Stimulated activated CD8-positive, alpha-beta memory T cell treated with anti-CD3 and anti-CD28 coated beads, Interleukin-7, amount 100 ng/mL, for 24 hours (primary cell): ENCODE data around the gene HOXC9.

Source experiments
- DNase-seq: peaks from one replicate; pipeline ENCODE4 v3.0.0-alpha.2; 2020; ENCODE audit warnings: low read depth

The HOXC9 gene

DNA sequence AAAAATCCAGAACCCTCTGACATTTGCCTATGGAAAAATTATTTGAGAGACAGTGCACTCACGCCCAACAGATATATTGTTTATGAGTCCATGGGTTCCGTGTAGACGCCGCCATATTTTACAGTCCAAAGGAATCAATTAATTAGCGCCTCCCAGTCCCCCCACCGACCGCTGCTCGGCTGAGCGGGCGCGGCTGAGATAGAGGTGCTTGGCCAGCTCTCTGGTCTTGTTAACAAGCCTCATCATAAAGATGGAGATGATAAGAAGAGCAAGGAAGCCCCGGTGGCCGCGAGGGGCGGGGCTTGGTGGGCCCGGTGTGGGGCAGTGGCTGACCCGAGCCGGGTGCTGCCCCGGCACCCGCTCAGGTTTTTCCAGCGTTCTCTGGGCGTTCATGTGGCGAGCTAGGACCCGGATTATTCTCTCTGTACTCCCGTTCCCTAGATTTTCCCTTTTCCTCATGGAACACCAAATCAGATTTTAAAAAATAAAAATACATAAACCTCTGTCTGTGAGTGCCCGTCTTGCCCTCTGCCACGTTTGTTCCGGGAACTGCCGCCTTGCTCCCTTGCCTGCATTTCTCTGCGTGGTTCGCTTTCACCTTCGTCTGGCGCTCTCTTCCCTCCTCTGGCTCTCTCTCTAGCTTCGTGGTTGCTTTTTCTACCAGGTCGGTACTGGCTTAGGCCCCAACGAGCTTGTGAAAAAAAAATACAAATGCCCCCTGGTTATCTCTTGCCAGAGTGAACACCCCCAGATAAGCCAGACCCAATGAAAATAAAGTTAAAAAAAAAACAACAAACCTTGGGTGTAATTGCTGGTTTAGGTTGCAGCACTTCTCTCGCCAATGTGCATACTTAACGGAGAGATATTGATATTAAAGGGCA is 36.3 kb upstream of the HOXC9 start:
- no peak for DNase-seq

DNA sequence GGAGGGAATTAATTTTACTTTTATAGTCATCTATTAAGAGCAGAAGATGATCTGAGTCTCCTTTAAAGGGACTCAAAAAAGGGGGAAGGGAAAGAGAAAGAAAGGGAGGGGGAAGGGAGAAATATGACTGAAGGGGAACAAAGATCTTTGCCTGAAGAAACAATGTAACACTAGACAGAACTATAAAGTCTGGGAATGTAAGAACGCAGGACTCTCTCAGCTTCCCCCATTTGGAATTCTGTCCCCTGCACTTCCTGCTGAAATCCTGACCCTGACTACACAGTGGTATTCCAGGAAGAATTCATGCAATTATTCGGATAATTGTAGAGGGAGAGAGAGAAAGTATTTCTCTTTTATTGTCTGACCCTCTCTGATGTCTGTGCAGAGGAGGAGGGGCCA is 35.6 kb upstream of the HOXC9 start:
- no peak for DNase-seq

DNA sequence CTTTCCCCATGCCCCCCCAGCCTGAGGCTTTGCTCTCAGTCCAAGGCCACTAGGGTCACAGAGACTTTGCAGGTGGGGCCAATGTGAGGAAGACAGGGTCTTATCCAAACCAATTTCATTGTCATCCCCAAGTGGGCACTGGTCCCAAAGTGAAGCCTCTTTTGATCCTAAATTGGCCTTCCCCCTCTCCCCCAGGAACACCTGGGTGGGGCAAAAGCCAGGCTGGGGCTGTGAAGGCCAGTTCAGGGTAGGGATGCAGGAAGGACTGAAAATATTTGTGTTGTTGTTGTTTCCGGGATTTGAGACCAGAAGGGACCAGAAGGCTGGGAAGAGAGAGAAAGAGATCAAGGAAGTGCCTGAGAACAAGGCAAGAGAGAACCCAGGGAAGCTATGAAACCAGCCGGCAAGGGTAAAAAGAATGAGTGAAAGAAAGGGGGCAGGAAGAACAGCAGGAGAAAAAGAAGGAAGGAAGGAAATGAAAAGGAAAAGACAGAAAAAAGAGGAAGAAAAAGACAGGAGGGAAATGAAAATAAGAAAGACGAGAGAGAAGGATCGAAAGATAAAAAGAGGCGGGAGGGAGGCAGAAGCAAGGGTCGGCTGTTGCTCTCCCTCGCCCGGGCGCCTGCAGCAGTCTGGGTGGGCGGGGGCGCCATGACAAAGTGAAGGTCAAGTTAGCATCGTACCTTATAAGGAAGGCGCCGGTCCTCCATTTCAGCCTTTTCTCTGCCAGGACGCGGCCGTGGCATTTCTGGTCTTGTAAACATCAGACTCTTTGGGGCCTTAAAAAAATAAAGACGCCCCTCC is 34.5 kb upstream of the HOXC9 start:
- no peak for DNase-seq

DNA sequence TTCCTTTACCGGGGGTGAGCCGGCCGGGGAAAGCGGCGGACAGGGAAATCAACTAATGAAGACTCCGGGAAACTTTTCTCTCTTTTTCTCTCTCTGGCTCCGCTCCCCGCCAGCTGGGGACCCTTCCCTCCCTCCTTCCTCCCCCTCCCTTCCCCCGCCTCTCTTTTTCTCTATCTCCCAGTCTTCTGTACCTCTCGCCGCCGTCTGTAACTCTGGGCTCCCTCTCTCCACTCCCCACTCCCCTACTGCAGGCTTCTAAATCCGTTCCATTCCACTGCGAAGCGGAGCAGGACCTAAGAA is 33.9 kb upstream of the HOXC9 start:
- DNase-seq, result no peak

DNA sequence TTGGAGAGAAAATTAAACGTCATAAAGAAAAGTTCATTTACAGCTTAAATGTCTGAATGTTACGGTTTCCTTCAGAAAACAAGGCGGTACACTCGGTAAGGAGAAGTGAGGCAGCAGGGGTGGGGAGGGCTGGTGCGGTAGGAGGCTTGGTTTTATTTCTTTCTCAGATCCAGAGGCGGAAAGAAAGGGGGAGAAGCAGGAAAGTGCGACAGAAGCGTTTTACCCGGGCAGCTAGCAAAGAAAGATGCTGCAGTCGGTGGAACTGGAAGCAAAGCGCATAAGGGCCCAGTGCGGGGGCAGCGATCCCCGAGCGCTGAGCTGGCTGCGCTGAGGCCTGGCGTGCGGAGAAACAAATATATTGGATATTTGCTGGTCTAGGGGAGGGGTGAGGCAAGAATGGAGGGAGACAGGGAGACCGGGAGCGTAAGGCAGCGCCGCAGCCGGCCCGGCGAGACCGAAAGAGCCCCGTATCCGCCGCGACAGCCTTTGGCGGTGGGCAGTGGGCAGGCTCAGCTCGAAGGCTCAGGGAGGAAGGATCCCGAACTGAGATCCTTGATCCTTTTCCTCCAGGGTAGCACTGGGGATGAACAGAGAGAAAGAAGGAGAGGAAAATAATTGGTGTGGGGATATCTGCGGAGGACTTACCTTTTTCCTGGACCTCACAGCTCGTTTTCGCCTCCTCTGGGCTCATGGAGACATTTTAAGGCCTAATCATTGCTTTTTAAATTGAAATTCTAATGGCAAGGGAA is 33.4 kb upstream of the HOXC9 start:
- no peak for DNase-seq

DNA sequence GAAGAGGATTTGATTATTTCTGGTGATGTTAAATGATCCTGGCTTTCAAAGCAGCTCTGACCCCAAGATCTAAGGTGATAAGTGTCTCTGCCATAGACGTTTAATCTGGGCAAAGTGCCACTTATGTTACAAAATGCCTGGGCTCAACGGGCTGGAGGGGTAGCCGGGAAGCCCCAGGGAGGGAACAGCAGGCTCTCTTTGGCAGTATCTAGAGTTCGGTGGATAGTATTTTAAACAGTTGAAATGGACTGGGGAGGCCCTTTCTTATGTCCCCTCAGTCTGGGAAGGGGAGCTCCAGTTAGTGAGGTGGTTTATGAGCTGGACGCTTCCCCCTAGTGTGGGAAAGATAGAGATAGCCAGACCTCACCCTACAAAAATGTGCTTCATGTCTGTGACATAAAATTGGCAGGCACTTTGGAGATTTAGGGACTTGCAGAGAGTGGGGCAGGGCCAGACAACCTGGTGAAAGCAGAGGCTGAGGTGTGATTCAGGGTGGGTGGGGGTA is 32.5 kb upstream of the HOXC9 start:
- no peak for DNase-seq

DNA sequence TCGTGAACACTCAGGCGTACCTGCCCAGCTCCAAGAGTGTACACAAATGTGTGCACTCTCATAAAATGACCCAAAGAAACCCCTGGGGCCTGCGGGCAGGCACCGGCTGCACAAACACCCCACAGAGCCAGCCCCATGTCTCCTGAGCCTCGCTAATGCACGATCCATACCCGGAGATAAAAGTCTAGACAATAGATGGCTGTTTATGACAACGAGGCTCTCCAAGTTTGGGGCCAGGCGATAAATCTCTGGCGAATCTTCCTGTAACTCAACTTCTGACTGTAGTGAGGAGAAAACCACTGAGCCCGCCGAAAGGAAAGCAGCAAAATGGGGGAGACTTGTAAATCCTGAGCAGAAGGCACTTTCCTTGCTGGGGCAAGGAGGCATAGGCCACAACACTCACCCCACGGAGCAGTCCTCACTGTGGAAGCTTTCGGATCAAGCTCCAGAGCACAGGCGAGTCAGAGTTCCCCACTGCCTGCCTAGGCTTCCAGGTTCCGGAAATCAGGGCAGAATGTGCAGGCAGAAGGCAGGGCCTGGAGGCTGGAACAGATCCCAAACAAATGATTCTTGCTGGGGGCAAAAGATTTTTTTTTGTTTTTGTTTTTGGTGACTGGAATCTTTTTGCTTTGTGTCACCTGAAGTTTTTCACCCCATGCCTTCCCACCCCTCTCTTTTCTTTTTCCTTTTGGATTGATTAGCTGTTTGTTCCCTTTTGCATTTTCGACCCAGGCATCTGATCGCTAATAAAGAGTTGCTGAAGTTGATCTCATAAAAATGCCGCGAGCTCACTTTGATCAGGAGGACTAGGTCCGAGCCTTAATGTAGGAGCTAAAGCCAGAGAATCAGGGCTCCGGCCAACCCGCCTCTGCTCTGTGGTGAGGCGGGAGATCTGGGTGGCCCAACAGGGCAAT is 31.5 kb upstream of the HOXC9 start:
- DNase-seq, result no peak

DNA sequence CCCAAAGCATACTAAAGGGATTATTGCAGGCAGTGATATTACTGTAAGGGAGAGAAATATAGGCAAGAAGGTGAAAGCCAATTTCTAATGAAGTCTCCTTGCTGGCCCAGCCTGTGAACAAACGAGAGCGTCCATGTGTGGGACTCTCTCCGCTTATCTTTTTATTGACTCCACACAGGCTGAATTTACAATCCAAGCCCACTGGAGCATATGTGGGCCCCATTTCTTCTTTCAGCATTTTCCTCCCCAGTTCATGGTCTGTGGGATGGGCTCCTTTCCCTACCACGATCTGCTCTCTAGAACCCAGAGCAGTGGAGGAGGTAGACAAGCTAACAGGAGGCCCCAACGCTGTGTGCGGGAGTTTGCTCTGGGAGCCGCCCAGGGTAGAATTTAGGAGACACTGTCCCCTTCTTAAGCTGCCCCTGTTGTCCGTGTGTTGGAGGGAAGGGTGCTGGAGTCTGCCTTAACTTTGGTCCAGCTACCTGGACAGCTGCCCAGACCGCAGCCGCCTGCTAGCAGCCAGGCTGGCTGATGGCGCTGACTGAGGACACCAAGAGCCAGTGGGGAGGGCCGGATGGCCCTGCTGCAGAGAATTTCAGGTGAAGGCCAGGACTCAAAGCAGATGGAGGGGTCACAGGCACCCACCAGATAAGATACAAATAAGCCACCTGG is 30.2 kb upstream of the HOXC9 start:
- no peak for DNase-seq

DNA sequence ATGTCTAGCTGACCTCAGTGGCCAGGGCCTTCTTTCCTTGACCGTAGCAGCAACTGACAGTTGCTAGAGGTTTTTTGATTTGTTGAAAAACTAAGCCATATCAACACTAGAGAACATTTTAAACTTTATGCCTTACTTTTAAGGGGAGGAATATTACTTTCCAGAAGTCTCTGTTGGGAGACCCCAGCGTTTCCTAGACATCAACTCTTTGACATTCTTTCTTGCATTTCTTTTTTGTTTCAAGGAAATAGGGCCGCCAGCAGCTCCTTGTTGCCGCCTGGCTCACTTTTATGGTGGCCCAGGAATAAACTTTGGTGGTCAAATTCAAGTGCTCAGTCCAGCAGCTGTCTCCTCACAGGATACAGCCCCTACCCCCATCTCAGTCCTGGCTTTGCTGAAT is 29.5 kb upstream of the HOXC9 start:
- no peak for DNase-seq

DNA sequence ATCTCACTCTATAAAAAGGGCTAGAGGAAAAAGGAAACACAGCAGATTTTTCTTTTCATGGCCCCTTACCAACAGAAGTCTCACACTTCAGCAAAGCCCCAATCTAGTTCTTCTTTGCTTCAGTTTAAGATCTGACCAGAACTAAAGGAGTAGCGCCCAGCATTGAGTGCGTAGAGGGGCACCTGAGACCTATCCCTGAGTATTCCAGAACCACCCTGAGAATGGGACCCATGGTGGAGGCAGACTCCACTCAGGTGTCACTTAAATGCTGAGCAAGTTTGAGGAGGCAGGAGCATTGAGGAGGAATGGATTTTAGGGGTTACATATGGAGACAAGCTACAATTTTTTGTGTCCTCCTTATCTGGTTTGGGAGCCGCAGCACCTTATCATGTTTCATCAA is 28.8 kb upstream of the HOXC9 start:
- DNase-seq, result no peak

DNA sequence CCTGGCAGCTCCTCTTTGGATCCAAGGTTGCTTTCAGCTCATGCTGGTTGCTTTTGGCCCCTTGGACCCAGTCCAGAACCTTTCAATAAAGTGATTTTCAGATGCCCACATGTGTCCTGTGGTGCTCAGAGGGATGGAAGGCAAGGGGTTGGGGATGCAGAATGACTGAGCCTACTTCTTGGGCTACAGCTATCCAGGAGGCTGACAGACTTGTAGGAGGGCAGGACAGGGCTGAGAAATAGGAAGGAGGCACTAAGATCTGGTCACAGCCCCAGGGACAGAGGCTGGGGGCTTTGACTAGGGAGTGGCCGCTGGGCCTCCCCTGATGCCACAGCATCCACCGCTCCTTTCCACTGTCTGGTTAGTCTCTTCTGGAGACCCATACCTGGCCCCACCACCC is 28.3 kb upstream of the HOXC9 start:
- no peak for DNase-seq

DNA sequence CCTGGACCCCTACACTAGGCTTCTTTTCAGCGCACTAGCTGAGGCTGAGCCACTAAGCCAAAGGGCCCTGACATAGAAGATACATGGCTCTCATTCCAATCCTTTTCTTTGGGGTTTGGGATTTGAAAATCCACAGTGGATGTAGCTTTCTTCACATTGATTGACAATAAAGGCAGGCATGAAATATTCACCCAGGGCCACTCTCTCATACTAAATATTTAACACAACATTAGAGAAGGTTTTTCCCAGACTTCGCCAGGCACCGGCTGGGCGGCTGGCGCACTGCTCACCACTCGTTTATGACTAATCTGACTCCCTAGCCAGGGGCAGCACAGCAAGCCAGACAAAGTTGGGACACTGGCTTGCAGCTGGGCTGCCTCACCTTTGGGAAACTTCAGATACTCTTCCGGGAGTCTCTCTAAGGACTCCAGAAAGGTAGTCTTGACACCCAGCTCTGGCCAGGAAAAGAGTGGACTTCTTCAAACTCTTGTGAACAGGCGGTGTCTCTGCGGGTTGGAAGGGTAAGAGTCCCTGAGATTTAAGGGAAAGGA is 27.7 kb upstream of the HOXC9 start:
- DNase-seq, result no peak

DNA sequence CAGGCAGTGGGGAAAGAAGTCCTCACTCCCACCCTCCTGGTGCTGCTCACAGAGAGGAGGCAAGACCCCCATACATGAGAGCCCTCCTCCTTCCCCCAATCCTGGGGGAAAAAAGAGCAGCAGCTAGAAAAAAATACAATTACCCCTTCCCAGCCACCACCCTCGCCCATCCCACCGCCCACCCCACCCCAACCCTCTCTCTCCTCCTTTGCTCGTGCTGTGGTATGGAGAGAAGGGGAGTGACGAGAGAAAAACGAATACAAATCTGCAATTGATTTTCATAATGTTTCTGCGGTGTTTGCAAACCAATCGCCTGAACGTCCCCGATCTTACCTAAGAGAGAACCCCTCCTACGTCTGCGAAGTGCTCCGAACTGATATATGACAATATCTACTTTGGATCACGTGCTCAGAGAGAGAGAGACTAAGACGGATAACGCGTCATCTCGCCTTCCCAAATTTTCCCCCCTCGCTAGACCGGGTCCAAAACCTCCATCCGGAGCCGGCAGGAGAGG is 27.2 kb upstream of the HOXC9 start, which contains the start of gene HOXC11:
Gene HOXC11 (plus strand): TSS at position 405 of the 514 bp plus-strand sequence. CDS start 116 bp downstream, outside the sequence.
- no peak for DNase-seq

DNA sequence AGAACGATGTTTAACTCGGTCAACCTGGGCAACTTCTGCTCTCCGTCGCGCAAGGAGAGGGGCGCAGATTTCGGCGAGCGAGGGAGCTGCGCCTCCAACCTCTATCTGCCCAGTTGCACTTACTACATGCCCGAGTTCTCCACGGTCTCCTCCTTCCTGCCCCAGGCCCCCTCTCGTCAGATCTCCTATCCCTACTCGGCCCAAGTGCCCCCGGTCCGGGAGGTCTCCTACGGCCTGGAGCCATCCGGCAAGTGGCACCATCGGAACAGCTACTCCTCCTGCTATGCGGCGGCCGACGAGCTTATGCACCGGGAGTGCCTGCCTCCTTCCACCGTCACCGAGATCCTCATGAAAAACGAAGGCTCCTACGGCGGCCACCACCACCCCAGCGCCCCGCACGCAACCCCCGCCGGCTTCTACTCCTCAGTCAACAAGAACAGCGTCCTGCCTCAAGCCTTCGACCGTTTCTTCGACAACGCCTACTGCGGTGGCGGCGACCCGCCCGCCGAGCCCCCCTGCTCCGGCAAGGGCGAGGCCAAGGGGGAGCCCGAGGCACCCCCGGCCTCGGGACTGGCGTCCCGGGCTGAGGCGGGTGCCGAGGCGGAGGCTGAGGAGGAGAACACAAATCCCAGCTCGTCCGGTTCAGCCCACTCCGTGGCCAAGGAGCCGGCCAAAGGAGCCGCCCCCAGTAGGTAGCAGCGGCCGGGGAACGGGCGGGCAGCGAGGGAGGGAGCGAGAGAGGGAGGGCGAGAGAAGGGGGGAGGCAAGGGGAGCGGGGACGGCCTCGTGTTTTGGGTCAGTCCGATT is 26.5 kb upstream of the HOXC9 start:
- DNase-seq, result no peak

DNA sequence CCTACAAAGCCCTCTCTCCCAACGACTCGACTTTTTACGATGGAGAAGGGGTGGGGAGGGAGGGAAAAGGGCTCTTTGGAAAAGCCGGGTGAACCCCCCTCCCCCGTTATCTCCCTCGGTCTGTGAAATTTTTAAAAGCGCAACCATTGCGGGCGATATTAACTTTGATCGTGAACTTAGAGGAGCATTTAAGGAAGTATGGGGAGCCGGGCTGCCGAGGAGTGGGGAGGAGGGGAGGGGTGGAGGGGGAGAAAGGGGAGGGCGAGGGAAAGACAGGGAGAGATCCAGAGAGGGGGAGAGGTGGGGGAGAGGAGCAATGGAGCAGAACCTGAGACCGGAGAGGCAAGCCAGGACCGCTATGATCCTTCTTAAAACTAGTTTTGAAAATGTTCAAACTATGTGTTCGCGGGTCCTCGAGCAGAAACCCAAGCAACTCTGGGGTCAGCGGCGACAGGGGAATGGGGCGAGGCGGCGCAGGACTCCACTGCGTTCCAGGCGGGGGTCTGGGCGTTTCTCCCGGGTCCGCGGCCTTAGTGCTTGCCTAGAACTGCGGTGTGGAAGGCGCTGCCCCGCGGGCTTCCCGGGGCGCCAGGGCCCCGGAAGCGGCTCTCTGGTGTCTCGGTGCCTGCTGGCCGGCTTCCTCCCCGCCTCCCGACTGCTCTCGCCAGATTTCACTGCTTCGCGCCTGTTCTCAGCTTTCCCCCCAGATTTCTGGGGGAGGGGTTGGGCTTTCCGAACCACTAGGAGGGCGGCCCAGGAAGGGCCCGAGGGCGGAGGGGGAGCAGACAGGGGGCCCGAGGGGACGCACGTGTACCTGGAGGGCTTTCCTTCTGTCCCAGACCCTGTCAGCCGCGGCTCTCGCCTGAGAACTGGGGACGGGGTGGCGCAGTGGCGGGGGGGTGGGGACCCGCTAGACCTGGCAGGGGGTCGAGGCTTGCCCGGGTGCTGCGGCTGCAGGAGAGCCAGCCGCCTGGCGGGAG is 25.6 kb upstream of the HOXC9 start, which contains the start of gene HOTAIR:
Gene HOTAIR (minus strand): TSS at position 871 of the 980 bp plus-strand sequence.
- DNase-seq, result no peak

DNA sequence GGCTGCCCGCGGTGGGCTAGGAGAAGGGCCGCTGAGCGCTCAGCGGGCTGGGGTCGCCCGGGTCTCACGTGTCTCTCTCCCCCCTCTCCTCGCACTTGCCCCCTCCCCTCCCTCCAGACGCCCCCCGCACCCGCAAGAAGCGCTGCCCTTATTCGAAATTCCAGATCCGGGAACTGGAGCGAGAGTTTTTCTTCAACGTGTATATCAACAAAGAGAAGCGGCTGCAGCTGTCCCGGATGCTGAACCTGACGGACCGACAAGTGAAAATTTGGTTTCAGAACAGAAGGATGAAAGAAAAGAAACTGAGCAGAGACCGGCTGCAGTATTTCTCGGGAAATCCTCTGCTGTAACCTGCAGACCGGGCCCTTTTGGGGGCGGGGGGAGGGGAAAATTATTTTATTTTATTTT is 24.9 kb upstream of the HOXC9 start:
- DNase-seq, result no peak

DNA sequence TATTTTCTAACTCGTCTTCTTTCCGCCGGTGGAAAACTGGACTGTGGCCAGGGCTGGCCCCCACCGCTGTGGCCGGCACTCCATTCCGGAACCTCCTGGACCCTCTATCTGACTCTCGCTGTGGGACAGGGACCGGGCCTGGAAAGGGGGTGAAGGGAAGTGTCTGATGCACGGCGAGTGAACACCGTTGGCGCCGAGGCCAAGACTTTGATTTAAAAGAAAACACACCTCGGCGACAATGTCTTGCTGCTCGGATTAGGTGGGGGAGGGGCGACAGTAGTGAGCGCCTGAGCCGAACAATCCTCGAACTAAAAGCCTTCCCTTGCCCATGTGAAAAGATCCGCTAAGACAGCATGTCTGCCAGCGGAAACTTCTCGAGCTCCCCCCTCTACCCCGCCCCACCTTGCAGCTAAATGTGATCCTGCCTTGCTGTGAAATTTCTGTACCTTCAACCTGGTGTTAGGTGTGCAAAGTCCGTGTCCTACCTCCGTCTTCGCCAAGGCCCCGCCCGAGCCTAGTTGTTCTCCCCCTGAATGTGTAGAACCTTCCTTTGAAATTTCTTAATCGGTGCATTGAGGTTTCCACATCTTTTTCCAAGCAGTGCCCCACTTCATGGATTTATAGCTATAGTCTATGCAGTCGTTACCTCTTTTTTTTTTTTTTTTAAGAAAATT is 24.3 kb upstream of the HOXC9 start:
- DNase-seq, result no peak
